ENCODE data around the gene CPS1.

Gene CPS1

GRCh38 chr2:210548031-210548430, 8.4 kb upstream of the CPS1 start:
- no peak for DNase-seq

- no peak for DNase-seq
These were observed 7.5 kb upstream of the CPS1 start for GRCh38 chr2:210548878-210549384.

- no peak for DNase-seq
These were observed 5.4 kb upstream of the CPS1 start for GRCh38 chr2:210551001-210551400.

- no peak for DNase-seq
These were observed 3.0 kb upstream of the CPS1 start for GRCh38 chr2:210553373-210553772.

GRCh38 chr2:210555555-210555954, 844 bp upstream of the CPS1 start:
- no peak for DNase-seq

GRCh38 chr2:210557721-210558120, 1.3 kb downstream of the CPS1 start:
- DNase-seq, result no peak

GRCh38 chr2:210558708-210559107, 2.3 kb downstream of the CPS1 start:
- no peak for DNase-seq

- DNase-seq, result no peak
These were observed 2.8 kb downstream of the CPS1 start for GRCh38 chr2:210559182-210559581.

GRCh38 chr2:210561475-210561874, 5.1 kb downstream of the CPS1 start:
- DNase-seq, result no peak

- DNase-seq, result no peak
These were observed 5.7 kb downstream of the CPS1 start for GRCh38 chr2:210562091-210562490.

GRCh38 chr2:210562502-210563080, 6.2 kb downstream of the CPS1 start:
- DNase-seq, result no peak

- no peak for DNase-seq
These were observed 10.9 kb downstream of the CPS1 start for GRCh38 chr2:210567279-210567678.

GRCh38 chr2:210568108-210568507, 11.7 kb downstream of the CPS1 start:
- DNase-seq, result no peak

GRCh38 chr2:210577263-210578071, 21.1 kb downstream of the CPS1 start:
- DNase-seq, result no peak

GRCh38 chr2:210584834-210585233, 28.4 kb downstream of the CPS1 start:
- DNase-seq, result no peak

- DNase-seq, result no peak
These were observed 30.0 kb downstream of the CPS1 start for GRCh38 chr2:210586381-210586780.

- DNase-seq, result no peak
These were observed 35.3 kb downstream of the CPS1 start for GRCh38 chr2:210591663-210592062.

GRCh38 chr2:210592726-210593125, 36.3 kb downstream of the CPS1 start:
- DNase-seq, result no peak

GRCh38 chr2:210593166-210593565, 36.8 kb downstream of the CPS1 start:
- no peak for DNase-seq

GRCh38 chr2:210598219-210598618, 41.8 kb downstream of the CPS1 start:
- DNase-seq, result no peak

GRCh38 chr2:210599476-210599875, 43.1 kb downstream of the CPS1 start:
- DNase-seq, result no peak

GRCh38 chr2:210604666-210605065, 48.3 kb downstream of the CPS1 start:
- no peak for DNase-seq

GRCh38 chr2:210606001-210606400, 49.6 kb downstream of the CPS1 start:
- DNase-seq, result no peak

- DNase-seq, result no peak
These were observed 55.1 kb downstream of the CPS1 start for GRCh38 chr2:210611466-210611865.

GRCh38 chr2:210616074-210616473, 59.7 kb downstream of the CPS1 start:
- DNase-seq, result no peak
